HCEC 1CT (cell line): ENCODE measurements around the gene GRK5.

Experiments used
- DNase-seq: peaks from one replicate; pipeline ENCODE4 v3.0.0-alpha.2; 2017

GRK5 gene

GRCh38 chr10:119468542-119469324, 261.4 kb downstream of the GRK5 start:
- DNase-seq: no peak

- no peak for DNase-seq
These were observed 261.9 kb downstream of the GRK5 start for GRCh38 chr10:119469325-119469707.

GRCh38 chr10:119469846-119470245, 262.5 kb downstream of the GRK5 start:
- DNase-seq: no peak

- DNase-seq: no peak
These were observed 263.7 kb downstream of the GRK5 start for GRCh38 chr10:119470920-119471702.

GRCh38 chr10:119473771-119474170, 266.4 kb downstream of the GRK5 start:
- no peak for DNase-seq

GRCh38 chr10:119474606-119475005, 267.2 kb downstream of the GRK5 start:
- DNase-seq: no peak

- no peak for DNase-seq
These were observed 270.1 kb downstream of the GRK5 start for GRCh38 chr10:119477444-119477843.

GRCh38 chr10:119478111-119478802, 270.9 kb downstream of the GRK5 start:
- DNase-seq: no peak

- no peak for DNase-seq
These were observed 271.5 kb downstream of the GRK5 start for GRCh38 chr10:119478811-119479341.

GRCh38 chr10:119479532-119479931, 272.2 kb downstream of the GRK5 start:
- no peak for DNase-seq

GRCh38 chr10:119480667-119481066, 273.3 kb downstream of the GRK5 start:
- DNase-seq: no peak

- no peak for DNase-seq
These were observed 274.5 kb downstream of the GRK5 start for GRCh38 chr10:119481781-119482426.

- no peak for DNase-seq
These were observed 275.6 kb downstream of the GRK5 start for GRCh38 chr10:119483001-119483400.

- DNase-seq: no peak
These were observed 276.5 kb downstream of the GRK5 start for GRCh38 chr10:119483839-119484238.

GRCh38 chr10:119488675-119489074, 281.3 kb downstream of the GRK5 start:
- no peak for DNase-seq

- no peak for DNase-seq
These were observed 282.6 kb downstream of the GRK5 start for GRCh38 chr10:119489991-119490326.

- no peak for DNase-seq
These were observed 284.8 kb downstream of the GRK5 start for GRCh38 chr10:119491966-119492757.

- no peak for DNase-seq
These were observed 285.8 kb downstream of the GRK5 start for GRCh38 chr10:119493155-119493554.

GRCh38 chr10:119494236-119495020, 287.1 kb downstream of the GRK5 start:
- peak; percentile 52 for DNase-seq

GRCh38 chr10:119495021-119495505, 287.7 kb downstream of the GRK5 start:
- DNase-seq: peak; percentile 36

GRCh38 chr10:119495545-119495944, 288.2 kb downstream of the GRK5 start:
- no peak for DNase-seq
